ENCODE measurements around the gene CDCA3.

GRCh38 chr12:6810758-6811157, 40.3 kb downstream of the CDCA3 start:
- TF ChIP-seq, protein P1, sequence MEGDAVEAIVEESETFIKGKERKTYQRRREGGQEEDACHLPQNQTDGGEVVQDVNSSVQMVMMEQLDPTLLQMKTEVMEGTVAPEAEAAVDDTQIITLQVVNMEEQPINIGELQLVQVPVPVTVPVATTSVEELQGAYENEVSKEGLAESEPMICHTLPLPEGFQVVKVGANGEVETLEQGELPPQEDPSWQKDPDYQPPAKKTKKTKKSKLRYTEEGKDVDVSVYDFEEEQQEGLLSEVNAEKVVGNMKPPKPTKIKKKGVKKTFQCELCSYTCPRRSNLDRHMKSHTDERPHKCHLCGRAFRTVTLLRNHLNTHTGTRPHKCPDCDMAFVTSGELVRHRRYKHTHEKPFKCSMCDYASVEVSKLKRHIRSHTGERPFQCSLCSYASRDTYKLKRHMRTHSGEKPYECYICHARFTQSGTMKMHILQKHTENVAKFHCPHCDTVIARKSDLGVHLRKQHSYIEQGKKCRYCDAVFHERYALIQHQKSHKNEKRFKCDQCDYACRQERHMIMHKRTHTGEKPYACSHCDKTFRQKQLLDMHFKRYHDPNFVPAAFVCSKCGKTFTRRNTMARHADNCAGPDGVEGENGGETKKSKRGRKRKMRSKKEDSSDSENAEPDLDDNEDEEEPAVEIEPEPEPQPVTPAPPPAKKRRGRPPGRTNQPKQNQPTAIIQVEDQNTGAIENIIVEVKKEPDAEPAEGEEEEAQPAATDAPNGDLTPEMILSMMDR (IDR thresholded peaks at IDR 0.05): no peak
- no peak for TF ChIP-seq POLR2AphosphoS5 (IDR thresholded peaks at IDR 0.05)

All from suprapubic skin (tissue), 3 donors.